ENCODE data around the gene TLE1. TPM values are rescaled to one million over a fixed set of nuclear protein-coding genes. Genes with fewer than 3 reads are reported as not detected.

Gene TLE1
- total and polyA plus RNA-seq, 10 of the 15 experiments (the other 5 are each of a cell fraction or from before 2014, with no cell fraction given), result 0.04 to 0.23 (median 0.10) TPM; not detected in 6

- TF ChIP-seq PAX8 (IDR thresholded peaks at IDR 0.05) (no peak), HDAC6 (IDR thresholded peaks at IDR 0.05; ENCODE audit: unreplicated experiment) (no peak), ZBTB11 (CRISPR knock-in tag; IDR thresholded peaks at IDR 0.05) (no peak), HDGF (IDR thresholded peaks at IDR 0.05) (no peak), ZNF207 (IDR thresholded peaks at IDR 0.05; ENCODE audit: borderline replicate concordance) (no peak), MAX (IDR thresholded peaks at IDR 0.05; ENCODE audit: low read depth, low read length) (no peak), RB1 (IDR thresholded peaks at IDR 0.05; ENCODE audit: borderline replicate concordance) (no peak), SMARCA5 (IDR thresholded peaks at IDR 0.05) (no peak), BRCA1 (IDR thresholded peaks at IDR 0.05; ENCODE audit: low read depth, low read length) (no peak), ZNF217 (IDR thresholded peaks at IDR 0.05) (no peak), NR2C1 (IDR thresholded peaks at IDR 0.05) (no peak), MTA3 (IDR thresholded peaks at IDR 0.05; ENCODE audit: borderline replicate concordance, low read length) (no peak)
- no peak overlapping the region for H3K9ac ChIP-seq (ENCODE audit: control insufficient read depth, insufficient read depth, low read length)
- no peaks in the 10 kb centered on the region for H3K79me2 ChIP-seq (ENCODE audit: control insufficient read depth, insufficient read depth, low read length)
- H3K27ac ChIP-seq (ENCODE audit: control insufficient read depth, insufficient read depth), result no peak overlapping the region
- ChIA-PET RAD21 (ENCODE audit: unreplicated experiment) (no interaction called here), SMC1A (ENCODE audit: uncharacterized antibody, unreplicated experiment) (no interaction called here), POLR2A (no interaction called here), CTCF (no interaction called here)
- intact Hi-C loops (cut with micrococcal nuclease; ENCODE audit: unreplicated experiment), result no loop called here
- WGBS (ENCODE audit: insufficient coverage, insufficient replicate concordance, low lambda C conversion rate, missing lambda C conversion rate), result 72% methylated on average over 2 of the region's 2 CpGs
- no peak overlapping the region for H2AFZ ChIP-seq (ENCODE audit: control insufficient read depth, low read depth, low read length)
- H3K27me3 ChIP-seq (replicated peaks in 1 of 2; ENCODE audit: control insufficient read depth in 2 of 2, insufficient read depth in 2 of 2, low read length in 1 of 2), result no peaks in the 10 kb centered on the region
- ATAC-seq (no peak), DNase-seq (ENCODE audit: low read depth, low spot score) (no peak), FAIRE-seq (no peak)
- BruUV-seq (replicated peaks), result no TSS peak
- in situ Hi-C loops (cut with MboI), result no loop called here
- H3K4me3 ChIP-seq, result no peak overlapping the region
- H3K4me1 ChIP-seq (ENCODE audit: control insufficient read depth, insufficient read depth, low read length), result no peaks in the 10 kb centered on the region
- H3K36me3 ChIP-seq (ENCODE audit: control insufficient read depth in 2 of 2, insufficient read depth in 2 of 2, low read length in 1 of 2), result no peaks in the 10 kb centered on the region
- H4K20me1 ChIP-seq (ENCODE audit: control insufficient read depth, insufficient read depth), result no peaks in the 10 kb centered on the region
- no peak overlapping the region for H3K4me2 ChIP-seq (ENCODE audit: control insufficient read depth, insufficient read depth)
- H3K9me3 ChIP-seq (replicated peaks; ENCODE audit: control insufficient read depth, insufficient read depth, low read length), result no peaks in the 10 kb centered on the region
These were observed 13.0 kb downstream of the TLE1 start for GRCh38 chr9:81676395-81676794.

All from GM12878 (cell line).